Measurements from ENCODE around the gene JUN. TPM values are rescaled to one million over a fixed set of nuclear protein-coding genes. Genes with fewer than 3 reads are reported as not detected.

The JUN gene
- total and polyA plus RNA-seq, 2 of the 13 experiments (the other 11 are each of a cell fraction or from before 2014, with no cell fraction given): 18.2 to 22.3 TPM

- TF ChIP-seq, protein P1, sequence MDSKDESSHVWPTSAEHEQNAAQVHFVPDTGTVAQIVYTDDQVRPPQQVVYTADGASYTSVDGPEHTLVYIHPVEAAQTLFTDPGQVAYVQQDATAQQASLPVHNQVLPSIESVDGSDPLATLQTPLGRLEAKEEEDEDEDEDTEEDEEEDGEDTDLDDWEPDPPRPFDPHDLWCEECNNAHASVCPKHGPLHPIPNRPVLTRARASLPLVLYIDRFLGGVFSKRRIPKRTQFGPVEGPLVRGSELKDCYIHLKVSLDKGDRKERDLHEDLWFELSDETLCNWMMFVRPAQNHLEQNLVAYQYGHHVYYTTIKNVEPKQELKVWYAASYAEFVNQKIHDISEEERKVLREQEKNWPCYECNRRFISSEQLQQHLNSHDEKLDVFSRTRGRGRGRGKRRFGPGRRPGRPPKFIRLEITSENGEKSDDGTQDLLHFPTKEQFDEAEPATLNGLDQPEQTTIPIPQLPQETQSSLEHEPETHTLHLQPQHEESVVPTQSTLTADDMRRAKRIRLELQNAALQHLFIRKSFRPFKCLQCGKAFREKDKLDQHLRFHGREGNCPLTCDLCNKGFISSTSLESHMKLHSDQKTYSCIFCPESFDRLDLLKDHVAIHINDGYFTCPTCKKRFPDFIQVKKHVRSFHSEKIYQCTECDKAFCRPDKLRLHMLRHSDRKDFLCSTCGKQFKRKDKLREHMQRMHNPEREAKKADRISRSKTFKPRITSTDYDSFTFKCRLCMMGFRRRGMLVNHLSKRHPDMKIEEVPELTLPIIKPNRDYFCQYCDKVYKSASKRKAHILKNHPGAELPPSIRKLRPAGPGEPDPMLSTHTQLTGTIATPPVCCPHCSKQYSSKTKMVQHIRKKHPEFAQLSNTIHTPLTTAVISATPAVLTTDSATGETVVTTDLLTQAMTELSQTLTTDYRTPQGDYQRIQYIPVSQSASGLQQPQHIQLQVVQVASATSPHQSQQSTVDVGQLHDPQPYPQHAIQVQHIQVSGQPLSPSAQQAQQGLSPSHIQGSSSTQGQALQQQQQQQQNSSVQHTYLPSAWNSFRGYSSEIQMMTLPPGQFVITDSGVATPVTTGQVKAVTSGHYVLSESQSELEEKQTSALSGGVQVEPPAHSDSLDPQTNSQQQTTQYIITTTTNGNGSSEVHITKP (CRISPR knock-in tag; IDR thresholded peaks at IDR 0.05; ENCODE audit: low read depth): peak; percentile 59; the same call in 1 of the 2 replicates
- TF ChIP-seq ATF7 (IDR thresholded peaks at IDR 0.05) (no peak), ATF7 (CRISPR knock-in tag; IDR thresholded peaks at IDR 0.05) (no peak; the same call in 1 of the 2 replicates), MEIS2 (CRISPR knock-in tag; IDR thresholded peaks at IDR 0.05) (0 out of 2 replicates have a peak, but pooled peaks have one; percentile 62), TFDP1 (CRISPR knock-in tag; IDR thresholded peaks at IDR 0.05; ENCODE audit: borderline replicate concordance) (peak; percentile 90), ZNF207 (IDR thresholded peaks at IDR 0.05; ENCODE audit: borderline replicate concordance) (no peak), NFATC3 (CRISPR knock-in tag; IDR thresholded peaks at IDR 0.05) (no peak), ZNF446 (CRISPR knock-in tag; IDR thresholded peaks at IDR 0.05) (no peak), ZNF503 (CRISPR knock-in tag; IDR thresholded peaks at IDR 0.05) (no peak), MED8 (CRISPR knock-in tag; IDR thresholded peaks at IDR 0.05; ENCODE audit: insufficient replicate concordance) (no peak), CERS6 (CRISPR knock-in tag; IDR thresholded peaks at IDR 0.05) (no peak), ZNF776 (CRISPR knock-in tag; IDR thresholded peaks at IDR 0.05) (no peak), ZNF549 (CRISPR knock-in tag; IDR thresholded peaks at IDR 0.05) (no peak), GABPA (IDR thresholded peaks at IDR 0.05; ENCODE audit: low read depth, low read length) (peak; percentile 50; the same call in 1 of the 2 replicates), GABPA (CRISPR knock-in tag; IDR thresholded peaks at IDR 0.05; ENCODE audit: low read depth) (peak; percentile 93)
- TF ChIP-seq, protein P2, sequence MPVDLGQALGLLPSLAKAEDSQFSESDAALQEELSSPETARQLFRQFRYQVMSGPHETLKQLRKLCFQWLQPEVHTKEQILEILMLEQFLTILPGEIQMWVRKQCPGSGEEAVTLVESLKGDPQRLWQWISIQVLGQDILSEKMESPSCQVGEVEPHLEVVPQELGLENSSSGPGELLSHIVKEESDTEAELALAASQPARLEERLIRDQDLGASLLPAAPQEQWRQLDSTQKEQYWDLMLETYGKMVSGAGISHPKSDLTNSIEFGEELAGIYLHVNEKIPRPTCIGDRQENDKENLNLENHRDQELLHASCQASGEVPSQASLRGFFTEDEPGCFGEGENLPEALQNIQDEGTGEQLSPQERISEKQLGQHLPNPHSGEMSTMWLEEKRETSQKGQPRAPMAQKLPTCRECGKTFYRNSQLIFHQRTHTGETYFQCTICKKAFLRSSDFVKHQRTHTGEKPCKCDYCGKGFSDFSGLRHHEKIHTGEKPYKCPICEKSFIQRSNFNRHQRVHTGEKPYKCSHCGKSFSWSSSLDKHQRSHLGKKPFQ (CRISPR knock-in tag; IDR thresholded peaks at IDR 0.05; ENCODE audit: insufficient replicate concordance): peak; percentile 67
Observed at GRCh38 chr1:58755468-58755872, 28.4 kb downstream of the JUN start (continued).

Measured in HepG2 (cell line).